KMS-11 (cell line): ENCODE data around the gene UBE2G2.

Source experiments
- H2AFZ ChIP-seq: fragments of 200-600 bp; sonication (generic); 2 replicates; pipeline ENCODE4 v1.6.1; 2016; ENCODE audit warnings: antibody characterized with exemption, mixed run types, low read depth
- H3K27ac ChIP-seq: fragments of 200-600 bp; sonication (generic); 2 replicates; pipeline ENCODE4 v1.6.1; 2016; ENCODE audit warnings: mild to moderate bottlenecking, mixed run types
- H3K27me3 ChIP-seq: fragments of 200-600 bp; sonication (generic); 2 replicates; pipeline ENCODE4 v1.6.1; 2017; ENCODE audit warnings: mild to moderate bottlenecking, low read depth, mixed run types, moderate library complexity; ENCODE audit not compliant: insufficient read depth
- H3K36me3 ChIP-seq: fragments of 200-600 bp; sonication (generic); 2 replicates; pipeline ENCODE4 v1.6.1; 2017; ENCODE audit warnings: mild to moderate bottlenecking, mixed run types; ENCODE audit not compliant: insufficient read depth
- H3K4me1 ChIP-seq: fragments of 200-600 bp; sonication (generic); 2 replicates; pipeline ENCODE4 v1.6.1; 2016; ENCODE audit warnings: mild to moderate bottlenecking, low read depth, mixed run types; ENCODE audit not compliant: poor library complexity, severe bottlenecking
- H3K4me2 ChIP-seq: fragments of 200-600 bp; sonication (generic); 2 replicates; pipeline ENCODE4 v1.7.0; 2016; ENCODE audit warnings: mild to moderate bottlenecking, mixed run types
- H3K4me3 ChIP-seq: fragments of 200-600 bp; sonication (generic); IDR thresholded peaks from 2 replicates; pipeline ENCODE4 v1.6.1; 2017; ENCODE audit warnings: low read depth, low read length, mixed read lengths; ENCODE audit not compliant: insufficient read depth
- H3K79me2 ChIP-seq: fragments of 200-600 bp; sonication (generic); 2 replicates; pipeline ENCODE4 v1.6.1; 2016; ENCODE audit warnings: low read depth, mixed run types; ENCODE audit not compliant: insufficient read depth
- H3K9ac ChIP-seq: fragments of 200-600 bp; sonication (generic); 2 replicates; pipeline ENCODE4 v1.6.1; 2016; ENCODE audit warnings: mild to moderate bottlenecking, mixed run types
- H4K20me1 ChIP-seq: fragments of 200-600 bp; sonication (generic); 2 replicates; pipeline ENCODE4 v1.6.1; 2016; ENCODE audit warnings: mild to moderate bottlenecking, mixed run types; ENCODE audit not compliant: insufficient read depth
- TF ChIP-seq, protein P1 (sequence below): fragments of 200-600 bp; sonication (generic); conservative IDR thresholded peaks from 2 replicates; pipeline ENCODE4 v1.6.1; 2017; ENCODE audit warnings: low read depth, mild to moderate bottlenecking, antibody characterized with exemption, low read length, moderate library complexity, mixed read lengths

UBE2G2 gene

GRCh38 chr21:44723177-44724131, 78.2 kb downstream of the UBE2G2 start:
- Histone ChIP-seq H3K36me3 (no peaks in the 10 kb centered on the region), H3K27me3 (peaks cover 79% of the 10 kb centered on the region), H3K79me2 (no peaks in the 10 kb centered on the region), H3K27ac (no peak overlapping the region), H2AFZ (no peak overlapping the region), H3K4me3 (no peak overlapping the region), H3K9ac (no peak overlapping the region), H4K20me1 (no peaks in the 10 kb centered on the region), H3K4me2 (no peak overlapping the region), H3K4me1 (no peaks in the 10 kb centered on the region)
- TF ChIP-seq, protein P1, sequence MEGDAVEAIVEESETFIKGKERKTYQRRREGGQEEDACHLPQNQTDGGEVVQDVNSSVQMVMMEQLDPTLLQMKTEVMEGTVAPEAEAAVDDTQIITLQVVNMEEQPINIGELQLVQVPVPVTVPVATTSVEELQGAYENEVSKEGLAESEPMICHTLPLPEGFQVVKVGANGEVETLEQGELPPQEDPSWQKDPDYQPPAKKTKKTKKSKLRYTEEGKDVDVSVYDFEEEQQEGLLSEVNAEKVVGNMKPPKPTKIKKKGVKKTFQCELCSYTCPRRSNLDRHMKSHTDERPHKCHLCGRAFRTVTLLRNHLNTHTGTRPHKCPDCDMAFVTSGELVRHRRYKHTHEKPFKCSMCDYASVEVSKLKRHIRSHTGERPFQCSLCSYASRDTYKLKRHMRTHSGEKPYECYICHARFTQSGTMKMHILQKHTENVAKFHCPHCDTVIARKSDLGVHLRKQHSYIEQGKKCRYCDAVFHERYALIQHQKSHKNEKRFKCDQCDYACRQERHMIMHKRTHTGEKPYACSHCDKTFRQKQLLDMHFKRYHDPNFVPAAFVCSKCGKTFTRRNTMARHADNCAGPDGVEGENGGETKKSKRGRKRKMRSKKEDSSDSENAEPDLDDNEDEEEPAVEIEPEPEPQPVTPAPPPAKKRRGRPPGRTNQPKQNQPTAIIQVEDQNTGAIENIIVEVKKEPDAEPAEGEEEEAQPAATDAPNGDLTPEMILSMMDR: no peak

DNA sequence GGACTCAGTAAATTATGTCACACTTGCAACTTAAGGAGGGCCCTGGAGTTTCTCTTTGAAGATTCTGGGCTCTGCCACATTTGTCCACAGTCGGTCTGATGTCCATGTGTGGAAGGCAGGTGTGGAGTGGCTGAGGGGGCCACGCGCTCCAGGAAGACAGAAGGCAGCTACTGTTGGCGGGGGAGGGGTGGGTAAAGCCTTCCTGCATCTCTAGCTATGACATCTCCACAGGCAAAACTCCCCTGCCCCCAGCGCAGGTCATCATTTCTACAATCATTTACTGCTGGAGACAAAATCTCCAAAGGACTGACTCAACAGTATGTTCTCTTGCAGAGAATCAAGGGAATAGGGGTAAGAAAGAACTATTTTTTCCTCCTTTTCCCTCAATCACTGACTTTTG, 78.9 kb downstream of the UBE2G2 start:
- Histone ChIP-seq H3K4me2 (no peak overlapping the region), H3K9ac (no peak overlapping the region), H3K79me2 (no peaks in the 10 kb centered on the region), H2AFZ (no peak overlapping the region), H3K27me3 (peaks cover 77% of the 10 kb centered on the region), H4K20me1 (no peaks in the 10 kb centered on the region), H3K4me1 (no peaks in the 10 kb centered on the region), H3K4me3 (no peak overlapping the region), H3K36me3 (no peaks in the 10 kb centered on the region), H3K27ac (no peak overlapping the region)
- TF ChIP-seq, protein P1: no peak

GRCh38 chr21:44720170-44720569, 81.5 kb downstream of the UBE2G2 start:
- H3K79me2 ChIP-seq: no peaks in the 10 kb centered on the region
- TF ChIP-seq, protein P1: no peak
- no peak overlapping the region for H2AFZ ChIP-seq
- H3K4me1 ChIP-seq: no peaks in the 10 kb centered on the region
- no peak overlapping the region for H3K9ac ChIP-seq
- no peak overlapping the region for H3K27ac ChIP-seq
- no peaks in the 10 kb centered on the region for H4K20me1 ChIP-seq
- H3K4me2 ChIP-seq: no peak overlapping the region
- H3K27me3 ChIP-seq: peaks cover 80% of the 10 kb centered on the region
- H3K36me3 ChIP-seq: no peaks in the 10 kb centered on the region
- no peak overlapping the region for H3K4me3 ChIP-seq
